GM12891 (cell line): ENCODE measurements around the gene NBAS.

Experiments
- PAX5 ChIP-seq: IDR thresholded peaks from 2 replicates; pipeline ENCODE4 v1.6.1; 2011; ENCODE audit warnings: low read length, moderate library complexity, mild to moderate bottlenecking; ENCODE audit not compliant: insufficient read depth, severe bottlenecking
- POLR2A ChIP-seq: IDR thresholded peaks from 2 replicates; pipeline ENCODE4 v1.6.1; 2011; ENCODE audit warnings: low read depth, low read length, control low read depth
- POLR2AphosphoS5 ChIP-seq: IDR thresholded peaks from 2 replicates; pipeline ENCODE4 v1.6.1; 2011; ENCODE audit warnings: low read depth, low read length, control low read depth
- SPI1 ChIP-seq: IDR thresholded peaks from 2 replicates; pipeline ENCODE4 v1.6.1; 2011; ENCODE audit warnings: low read depth, low read length, control low read depth
- TAF1 ChIP-seq: IDR thresholded peaks from 2 replicates; pipeline ENCODE4 v1.6.1; 2011; ENCODE audit warnings: low read depth, low read length, control low read depth

GRCh38 chr2:15159751-15160177, 401.4 kb downstream of the NBAS start:
- TF ChIP-seq POLR2AphosphoS5 (no peak), POLR2A (no peak), TAF1 (no peak), SPI1 (no peak), PAX5 (no peak)
